HepG2 (cell line): Measurements from ENCODE around the gene PNPLA2. TPM values are rescaled to one million over a fixed set of nuclear protein-coding genes. Genes with fewer than 3 reads are reported as not detected.

Source experiments
- AHDC1 ChIP-seq: sonication (generic); formaldehyde crosslinking; IDR thresholded peaks from 2 replicates; pipeline ENCODE4 v1.5.1; 2020; ENCODE audit warnings: mild to moderate bottlenecking, missing genetic modification reagents, borderline replicate concordance
- ATRX ChIP-seq: sonication (generic); formaldehyde crosslinking; IDR thresholded peaks from 2 replicates; pipeline ENCODE4 v1.4.0; 2020; ENCODE audit warnings: missing genetic modification reagents, borderline replicate concordance
- FOXA3 ChIP-seq: IDR thresholded peaks from 2 replicates; pipeline ENCODE4 v1.6.1; 2016; ENCODE audit warnings: missing genetic modification reagents, missing compliant biosample characterization
- HDAC2 ChIP-seq: sonication (generic); formaldehyde crosslinking; IDR thresholded peaks from 2 replicates; pipeline ENCODE4 v1.4.0; 2020; ENCODE audit warnings: missing genetic modification reagents
- HMGA1 ChIP-seq: sonication (generic); formaldehyde crosslinking; conservative IDR thresholded peaks from 2 replicates; pipeline ENCODE4 v1.4.0; 2020; ENCODE audit warnings: missing genetic modification reagents
- IKZF5 ChIP-seq: IDR thresholded peaks from 2 replicates; pipeline ENCODE4 v1.6.1; 2018; ENCODE audit warnings: missing genetic modification reagents, mild to moderate bottlenecking, missing compliant biosample characterization
- KMT2A ChIP-seq: sonication (generic); formaldehyde crosslinking; IDR thresholded peaks from 2 replicates; pipeline ENCODE4 v1.4.0; 2020; ENCODE audit warnings: missing genetic modification reagents
- MNT ChIP-seq: fragments of 450-650 bp; IDR thresholded peaks from 2 replicates; pipeline ENCODE4 v1.6.1; 2016
- MTA1 ChIP-seq: sonication (generic); formaldehyde crosslinking; IDR thresholded peaks from 2 replicates; pipeline ENCODE4 v1.4.0; 2020; ENCODE audit warnings: missing genetic modification reagents, mild to moderate bottlenecking, borderline replicate concordance
- PBX2 ChIP-seq: IDR thresholded peaks from 2 replicates; pipeline ENCODE4 v1.6.1; 2016; ENCODE audit warnings: control low read depth
- RARG ChIP-seq: sonication (generic); formaldehyde crosslinking; IDR thresholded peaks from 2 replicates; pipeline ENCODE4 v1.4.0; 2020; ENCODE audit warnings: low read depth, mild to moderate bottlenecking, missing genetic modification reagents
- RBFOX2 ChIP-seq: fragments of 200-400 bp; formaldehyde crosslinking; IDR thresholded peaks from 2 replicates; pipeline ENCODE4 v1.6.1; 2017; ENCODE audit warnings: low read depth, mild to moderate bottlenecking, low read length
- RFXANK ChIP-seq: IDR thresholded peaks from 2 replicates; pipeline ENCODE4 v1.6.1; 2016
- SRSF9 ChIP-seq: fragments of 200-400 bp; formaldehyde crosslinking; IDR thresholded peaks from 2 replicates; pipeline ENCODE4 v1.6.1; 2018; ENCODE audit warnings: borderline replicate concordance, mild to moderate bottlenecking, low read depth, low read length; ENCODE audit not compliant: insufficient read depth, poor library complexity, severe bottlenecking
- STAT5B ChIP-seq: sonication (generic); formaldehyde crosslinking; IDR thresholded peaks from 2 replicates; pipeline ENCODE4 v1.4.0; 2020; ENCODE audit warnings: missing genetic modification reagents
- ZBTB3 ChIP-seq: sonication (generic); formaldehyde crosslinking; IDR thresholded peaks from 2 replicates; pipeline ENCODE4 v1.4.0; 2020; ENCODE audit warnings: low read depth, mild to moderate bottlenecking, moderate library complexity, missing genetic modification reagents, borderline replicate concordance
- ZKSCAN5 ChIP-seq: sonication (generic); formaldehyde crosslinking; IDR thresholded peaks from 2 replicates; pipeline ENCODE4 v1.5.1; 2020; ENCODE audit warnings: mild to moderate bottlenecking, missing genetic modification reagents
- ZNF20 ChIP-seq: sonication (generic); formaldehyde crosslinking; IDR thresholded peaks from 2 replicates; pipeline ENCODE4 v1.4.0; 2020; ENCODE audit warnings: mild to moderate bottlenecking, moderate library complexity, missing genetic modification reagents
- ZNF557 ChIP-seq: sonication (generic); formaldehyde crosslinking; IDR thresholded peaks from 2 replicates; pipeline ENCODE4 v1.4.0; 2020; ENCODE audit warnings: missing genetic modification reagents
- ZNF674 ChIP-seq: sonication (generic); formaldehyde crosslinking; IDR thresholded peaks from 2 replicates; pipeline ENCODE4 v1.5.0; 2020; ENCODE audit warnings: low read depth, mild to moderate bottlenecking, missing genetic modification reagents
- polyA plus RNA-seq, 8 experiments: library from polyadenylated mRNA; depleted of rRNA in 3 of 8; stranded (reverse) in 7 of 8; unstranded in 1 of 8; fragments of >200 nt; fragmentation: Illumina TruSeq in 4 of 8; extraction: Trizol in 4 of 8; gene quantifications; 2 replicates each; pipeline versions ENCODE4 v1.2.1 to v1.2.3, GENCODE V29; 2011 to 2016; ENCODE audit warnings: low read depth in 4 of 8, missing spikeins in 1 of 8, mixed read lengths in 1 of 8; ENCODE audit not compliant: insufficient read depth in 1 of 8
- total RNA-seq, 5 experiments: library from RNA; depleted of rRNA; stranded (reverse); fragments of >200 nt; fragmentation: Illumina TruSeq; extraction: Trizol; gene quantifications; 2 replicates each; pipeline ENCODE4 v1.2.3, GENCODE V29; 2016; ENCODE audit warnings: low read depth in 1 of 5

Gene PNPLA2
- total and polyA plus RNA-seq, 2 of the 13 experiments (the other 11 are each of a cell fraction or from before 2014, with no cell fraction given): 10.5 to 43.2 TPM

GRCh38 chr11:777288-778255 is 41.1 kb upstream of the PNPLA2 start, which contains the start of gene GATD1 (continued):
- TF ChIP-seq MNT: no peak
- TF ChIP-seq ATRX (CRISPR knock-in tag): no peak
- no peak for TF ChIP-seq PBX2 (CRISPR knock-in tag)
- TF ChIP-seq ZBTB3 (CRISPR knock-in tag): no peak
- peak; percentile 94 for TF ChIP-seq RBFOX2
- TF ChIP-seq MTA1 (CRISPR knock-in tag): peak; percentile 42; the same call in 1 of the 2 replicates
- peak; percentile 33; the same call in 1 of the 2 replicates for TF ChIP-seq KMT2A (CRISPR knock-in tag)
- TF ChIP-seq SRSF9: no peak
- no peak for TF ChIP-seq STAT5B (CRISPR knock-in tag)
- TF ChIP-seq HDAC2 (CRISPR knock-in tag): no peak; the same call in 1 of the 2 replicates
- no peak for TF ChIP-seq ZKSCAN5 (CRISPR knock-in tag)
- no peak; the same call in 1 of the 2 replicates for TF ChIP-seq FOXA3 (CRISPR knock-in tag)
- TF ChIP-seq IKZF5 (CRISPR knock-in tag): no peak; the same call in 1 of the 2 replicates
- no peak for TF ChIP-seq AHDC1 (CRISPR knock-in tag)
- TF ChIP-seq HMGA1 (CRISPR knock-in tag): no peak
- no peak for TF ChIP-seq ZNF20 (CRISPR knock-in tag)
- 0 out of 2 replicates have a peak, but pooled peaks have one; percentile 59 for TF ChIP-seq ZNF674 (CRISPR knock-in tag)
- 0 out of 2 replicates have a peak, but pooled peaks have one; percentile 64 for TF ChIP-seq RARG
- no peak for TF ChIP-seq RFXANK (CRISPR knock-in tag)
- TF ChIP-seq ZNF557 (CRISPR knock-in tag): no peak
